Activated T-cell treated with anti-CD3 and anti-CD28 coated beads, Interleukin-2, amount 50 U/mL, for 48 hours (primary cell): ENCODE results near the gene PDZD11.
"Not testable (repeated sequence)": the region's sequence is repeated elsewhere in the genome, so short reads cannot be mapped to it uniquely, and the experiment has no call there.

Experiments
- DNase-seq, 2 experiments: peaks; one replicate each; pipeline ENCODE4 v3.0.0-alpha.2; 2020

The PDZD11 gene, protein sequence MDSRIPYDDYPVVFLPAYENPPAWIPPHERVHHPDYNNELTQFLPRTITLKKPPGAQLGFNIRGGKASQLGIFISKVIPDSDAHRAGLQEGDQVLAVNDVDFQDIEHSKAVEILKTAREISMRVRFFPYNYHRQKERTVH

DNA sequence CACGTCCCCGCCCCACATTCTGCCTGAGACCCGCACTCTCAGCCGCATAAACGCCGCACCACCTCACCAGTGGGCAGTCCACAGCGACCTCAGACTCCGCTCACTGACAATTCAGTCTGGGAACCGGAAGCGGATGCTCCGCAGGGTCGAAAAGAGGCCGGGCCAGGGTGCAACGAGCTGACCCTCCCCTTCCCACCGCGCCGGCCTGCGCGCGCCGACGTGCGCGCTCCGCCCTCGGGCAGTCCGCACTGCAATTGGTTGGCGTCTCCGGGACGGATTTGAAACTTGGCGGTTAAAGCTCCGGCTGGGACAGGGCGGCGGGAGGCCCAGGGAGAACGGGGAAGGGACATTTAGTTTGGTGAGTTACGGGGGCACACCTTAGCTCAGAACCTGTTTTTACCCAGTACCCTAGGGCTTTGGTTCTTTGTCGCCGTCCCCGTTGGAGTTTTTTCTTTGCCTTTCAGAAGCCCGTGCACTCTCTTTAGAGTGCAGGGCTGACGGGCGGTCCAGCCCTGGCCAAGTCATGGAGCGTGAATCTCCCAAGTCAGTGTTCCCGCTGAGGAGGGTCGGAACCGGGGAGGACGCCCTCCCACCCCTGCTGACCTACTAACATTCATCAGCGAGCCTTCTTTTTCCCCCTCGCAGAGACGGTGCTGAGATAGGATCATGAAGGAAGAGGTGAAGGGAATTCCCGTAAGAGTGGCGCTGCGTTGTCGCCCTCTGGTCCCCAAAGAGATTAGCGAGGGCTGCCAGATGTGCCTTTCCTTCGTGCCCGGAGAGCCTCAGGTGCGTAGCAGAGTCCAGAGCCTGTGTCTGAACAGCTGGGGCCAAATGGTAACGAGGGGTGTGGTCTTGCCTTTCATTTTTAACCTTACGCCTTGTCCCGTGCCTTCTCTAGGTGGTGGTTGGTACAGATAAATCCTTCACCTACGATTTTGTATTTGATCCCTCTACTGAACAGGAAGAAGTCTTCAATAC, at the start of gene PDZD11, which contains the start of gene KIF4A:
PDZD11 (minus strand) TSS at position 135 of the 978 bp plus-strand sequence. CDS start 586 bp downstream, outside the sequence.
KIF4A (plus strand) TSS at position 312 of the 978 bp plus-strand sequence; CDS start at position 667, 355 bp downstream.
- DNase-seq, result peak; percentile 83 to 87

DNA sequence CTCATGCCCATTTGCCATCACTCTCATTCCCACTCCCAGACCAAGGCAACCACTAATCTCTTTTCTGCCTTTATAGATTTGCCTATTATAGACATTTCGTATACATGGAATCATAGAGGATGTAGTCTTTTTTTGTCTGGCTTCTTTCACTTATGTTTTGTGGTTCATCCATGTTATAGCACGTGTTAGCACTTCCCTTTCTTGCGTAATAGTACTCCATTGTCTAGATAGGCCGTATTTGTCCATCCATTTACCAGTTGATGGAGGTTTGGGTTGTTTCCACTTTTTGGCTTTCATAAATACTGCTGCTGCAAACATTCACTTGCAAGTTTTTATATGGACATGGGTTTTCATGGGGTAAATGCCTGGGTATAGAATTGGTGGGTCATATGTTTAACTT, 48.6 kb upstream of the PDZD11 start:
- no peak for DNase-seq

DNA sequence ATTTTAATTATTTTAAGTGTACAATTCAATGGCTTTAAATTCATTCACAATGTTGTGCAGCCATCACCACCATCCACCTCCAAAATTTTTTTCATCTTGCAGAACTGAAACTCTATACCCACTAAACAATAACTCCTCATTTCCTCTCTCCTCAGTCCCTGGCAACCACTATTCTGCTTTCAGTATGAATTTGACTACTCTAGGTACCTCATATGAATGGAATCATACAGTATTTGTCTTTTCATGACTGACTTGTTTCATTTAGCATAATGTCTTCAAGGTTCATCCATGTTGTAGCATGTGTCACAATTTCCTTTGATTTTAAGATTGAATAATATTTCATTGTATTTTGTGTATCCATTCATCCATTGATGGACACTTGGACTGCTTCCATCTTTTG, 47.0 kb upstream of the PDZD11 start:
- DNase-seq, result no peak

DNA sequence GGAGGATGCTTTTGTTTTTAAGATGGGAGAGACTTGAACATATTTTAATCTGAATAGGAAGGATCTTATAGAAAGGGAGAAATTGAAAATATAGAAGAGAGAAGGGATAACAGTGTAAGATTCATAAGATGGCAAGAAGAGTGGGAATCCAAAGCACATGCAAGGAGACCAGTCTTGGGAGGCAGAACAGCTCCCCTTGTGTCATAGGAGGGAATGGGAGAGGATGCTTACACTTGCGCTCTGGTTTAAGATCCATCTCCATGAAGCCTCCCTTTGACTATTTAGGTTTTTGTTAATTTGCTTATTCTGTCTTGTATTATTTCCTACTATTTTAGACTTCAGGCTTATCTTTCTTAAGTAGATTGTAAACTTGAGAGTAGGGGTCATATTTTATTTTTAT, 42.9 kb upstream of the PDZD11 start:
- no peak for DNase-seq

DNA sequence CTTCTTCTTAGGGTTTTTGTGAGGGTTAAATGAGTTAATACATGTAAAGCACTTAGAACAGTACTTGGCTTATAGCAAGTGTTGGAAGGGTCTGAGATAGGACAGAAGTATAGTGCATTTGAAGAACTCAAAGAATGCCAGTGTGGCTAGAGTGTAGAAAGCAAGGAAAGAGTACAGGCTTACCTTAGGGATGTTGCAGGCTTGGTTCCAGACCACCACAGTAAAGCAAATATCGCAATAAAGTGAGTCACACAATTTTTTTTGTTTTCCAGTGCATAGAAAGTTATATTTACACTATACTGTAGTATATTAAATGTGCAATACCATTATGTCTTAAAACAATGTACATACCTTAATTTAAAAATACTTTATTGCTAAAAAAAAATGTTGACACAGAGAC, 41.4 kb upstream of the PDZD11 start:
- DNase-seq, result no peak

DNA sequence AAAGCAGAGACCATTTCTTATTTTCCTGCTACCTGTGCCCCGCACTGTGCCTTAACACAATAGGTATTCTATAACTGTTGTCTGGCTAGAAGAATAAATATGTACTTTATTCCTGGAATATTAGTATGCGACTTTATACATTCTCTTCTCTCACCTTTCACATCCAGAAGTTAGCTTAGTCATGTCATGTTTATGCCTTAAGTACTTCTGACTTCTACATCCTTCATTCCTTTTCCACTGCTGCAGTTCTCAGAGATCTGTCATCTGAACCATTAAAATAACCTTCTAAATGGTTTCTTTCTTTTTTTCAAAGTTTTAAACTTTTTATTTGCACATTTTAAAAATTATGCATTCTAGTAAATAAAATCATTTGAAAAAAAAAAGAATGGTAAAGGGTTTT, 34.6 kb upstream of the PDZD11 start:
- DNase-seq, result no peak

DNA sequence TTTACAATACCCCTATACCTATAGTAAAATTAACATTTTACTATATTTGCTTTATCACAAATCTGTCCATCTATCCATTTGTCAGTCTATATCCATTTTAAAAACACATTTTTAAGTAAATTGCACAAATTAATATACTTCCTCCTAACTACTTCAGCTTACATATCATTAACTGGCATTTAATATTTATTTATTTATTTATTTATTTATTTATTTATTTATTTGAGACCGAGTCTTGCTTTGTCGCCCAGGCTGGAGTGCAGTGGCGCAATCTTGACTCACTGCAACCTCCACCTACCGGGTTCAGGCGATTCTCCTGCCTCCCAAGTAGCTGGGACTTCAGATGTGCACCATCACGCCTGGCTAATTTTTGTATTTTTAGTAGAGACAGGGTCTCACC, 33.9 kb upstream of the PDZD11 start:
- DNase-seq, result not testable (repeated sequence)

DNA sequence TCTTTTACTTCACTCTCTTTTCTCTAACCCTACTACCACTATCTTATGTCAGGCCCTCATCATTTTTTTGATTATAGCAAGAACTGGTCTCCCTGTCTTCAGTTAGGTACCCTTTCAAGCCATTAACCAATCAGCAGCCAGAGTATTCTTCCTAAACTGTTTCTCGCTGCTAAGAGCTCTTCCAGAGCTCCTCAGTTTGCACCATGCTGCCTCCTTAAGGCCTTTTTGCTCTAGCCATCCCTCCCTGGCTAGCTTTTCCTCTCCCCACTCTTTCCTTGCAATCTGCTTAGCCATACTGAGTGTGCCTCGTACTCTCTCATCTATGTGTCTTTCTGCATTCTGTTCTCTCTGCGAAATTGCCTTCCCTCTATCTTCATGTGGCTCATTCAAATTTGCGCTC, 33.1 kb upstream of the PDZD11 start:
- no peak for DNase-seq

DNA sequence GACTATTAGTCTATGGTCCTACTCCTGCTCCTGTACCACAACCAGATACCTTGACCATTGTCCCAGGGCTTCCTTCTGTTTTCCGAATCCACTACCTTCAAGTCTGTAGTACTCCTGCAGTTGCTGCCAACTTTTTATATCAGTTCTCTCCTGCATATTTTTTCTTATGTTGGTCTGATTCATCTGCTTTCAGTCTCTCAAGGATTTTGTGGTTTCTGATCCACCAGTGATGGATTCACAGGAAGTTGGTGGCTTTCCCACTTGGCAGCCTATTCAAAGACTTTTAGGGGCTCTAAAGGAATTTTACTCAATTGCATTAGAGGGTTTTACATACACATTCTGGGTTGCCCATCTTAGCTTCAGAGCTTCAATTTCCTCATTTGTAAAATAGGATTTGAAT, 23.8 kb upstream of the PDZD11 start:
- no peak for DNase-seq

DNA sequence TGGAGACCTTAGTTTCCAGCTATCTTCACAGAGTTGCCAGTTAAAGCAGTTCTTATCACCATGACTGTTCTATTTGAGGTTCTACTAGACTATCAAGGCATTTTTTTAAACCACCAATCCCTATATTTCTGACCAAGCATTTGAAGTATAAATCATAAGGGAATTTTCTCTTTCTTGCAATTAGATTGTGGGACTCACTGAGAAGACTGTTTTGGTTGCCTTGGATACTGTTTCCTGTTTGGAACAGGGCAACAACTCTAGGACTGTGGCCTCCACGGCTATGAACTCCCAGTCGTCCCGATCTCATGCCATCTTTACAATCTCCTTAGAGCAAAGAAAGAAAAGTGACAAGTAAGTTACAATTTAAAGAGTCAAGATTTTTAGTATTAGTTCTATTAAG, 12.0 kb upstream of the PDZD11 start:
- no peak for DNase-seq

DNA sequence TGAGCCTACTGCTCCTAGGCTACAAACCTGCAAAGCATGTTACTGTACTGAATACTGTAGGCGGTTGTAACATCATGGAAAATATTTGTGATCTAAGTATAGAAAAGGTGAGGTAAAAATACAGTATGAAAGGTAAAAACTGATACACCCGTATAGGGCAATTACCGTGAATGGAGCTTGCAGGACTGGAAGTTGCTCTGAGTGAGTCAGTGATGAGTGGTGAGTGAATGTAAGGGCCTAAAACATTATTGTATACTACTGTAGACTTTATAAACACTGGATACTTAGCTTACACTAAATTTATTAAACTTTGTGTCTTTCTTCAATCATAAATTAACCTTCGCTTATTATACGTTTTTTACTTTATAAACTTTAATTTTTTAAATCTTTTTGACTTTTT, 3.9 kb upstream of the PDZD11 start:
- no peak for DNase-seq

DNA sequence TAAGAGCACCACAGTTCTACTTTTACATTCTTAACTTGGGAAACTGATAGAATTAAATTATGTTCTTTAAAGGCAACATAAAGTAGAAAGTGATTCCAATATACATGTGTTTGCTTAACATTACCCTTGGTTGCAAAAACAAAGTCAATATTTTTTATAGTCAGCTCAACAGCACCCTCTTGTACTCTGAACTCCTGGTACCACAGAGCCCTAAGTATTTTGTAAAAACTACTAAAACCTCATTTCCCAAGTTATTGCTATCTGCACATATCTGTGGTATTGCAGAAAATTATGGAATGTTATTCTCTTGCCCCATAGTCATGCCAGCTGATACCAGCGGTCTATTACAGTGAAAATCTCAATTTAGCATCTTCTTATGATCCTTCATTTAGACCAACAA, 3.1 kb upstream of the PDZD11 start:
- DNase-seq, result no peak

DNA sequence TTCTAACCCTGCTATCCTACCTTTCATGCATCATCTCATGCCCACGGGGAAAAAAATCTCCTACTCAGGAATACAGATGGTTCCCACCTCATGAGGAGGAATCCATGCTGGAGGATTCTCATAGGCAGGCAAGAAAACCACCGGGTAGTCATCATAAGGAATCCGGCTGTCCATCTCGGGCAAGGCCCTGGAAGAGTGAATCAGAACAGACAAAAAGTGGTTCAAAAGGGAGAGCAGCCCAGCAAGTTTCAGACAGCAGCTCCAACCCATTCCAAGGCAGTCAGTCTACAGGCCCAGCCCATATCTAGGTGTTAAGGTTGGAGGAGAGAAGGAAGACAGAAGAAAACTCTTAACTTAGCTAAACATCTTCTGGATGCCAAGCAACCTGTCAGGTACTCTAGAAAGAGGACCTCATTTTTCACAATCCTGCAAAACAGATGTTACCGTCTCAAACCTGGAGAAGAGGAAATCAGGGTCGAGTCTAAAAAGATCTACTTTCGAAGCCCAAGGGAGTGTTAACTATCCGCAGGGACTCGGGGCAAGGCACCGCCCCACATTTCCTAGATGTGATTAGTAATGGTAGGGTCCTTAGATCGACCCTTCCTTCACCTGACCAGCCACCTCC, 447 bp downstream of the PDZD11 start:
- no peak for DNase-seq

DNA sequence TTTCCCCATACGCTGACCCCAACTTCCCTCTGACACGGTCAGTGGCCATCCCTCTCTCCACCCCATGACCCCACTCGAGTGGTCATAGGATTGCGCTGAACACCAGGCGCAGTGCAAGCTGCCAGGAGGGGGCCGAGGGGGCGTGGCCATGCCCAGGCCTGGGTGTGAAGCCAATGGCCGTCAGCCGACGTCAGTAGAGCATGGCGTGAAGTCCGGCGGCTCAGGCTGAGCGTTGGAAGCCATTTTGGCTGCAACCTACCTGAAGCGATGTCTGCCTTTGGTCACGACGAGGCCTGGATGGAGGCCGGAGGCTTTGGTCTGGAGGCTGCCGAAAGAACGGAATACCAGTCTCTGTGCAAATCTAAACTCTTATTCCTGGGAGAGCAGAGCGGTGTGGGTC, 7.8 kb downstream of the PDZD11 start, which contains the start of gene RAB41:
RAB41 (plus strand) TSS at position 222 of the 400 bp plus-strand sequence; CDS start at position 268, 46 bp downstream.
- DNase-seq, result no peak

DNA sequence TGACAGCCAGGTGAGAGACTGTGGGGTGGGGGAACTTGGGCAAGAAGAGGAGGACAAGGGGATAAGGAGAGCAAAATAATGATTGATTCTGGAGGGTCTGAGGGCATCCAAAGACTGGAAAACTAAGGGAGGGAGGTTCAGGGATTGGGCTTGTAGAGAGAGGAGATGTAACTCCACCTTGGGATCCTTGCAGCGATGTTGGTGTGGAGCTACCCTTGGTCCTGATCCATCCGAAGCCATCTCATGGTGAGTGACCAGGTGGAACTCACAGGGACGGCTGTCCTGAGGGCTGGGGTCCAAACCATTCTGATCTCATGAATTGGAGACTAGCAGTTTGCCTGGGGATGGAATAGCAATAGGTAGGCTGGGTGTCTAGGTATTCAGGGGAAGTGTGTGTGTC, 9.2 kb downstream of the PDZD11 start:
- DNase-seq, result no peak

DNA sequence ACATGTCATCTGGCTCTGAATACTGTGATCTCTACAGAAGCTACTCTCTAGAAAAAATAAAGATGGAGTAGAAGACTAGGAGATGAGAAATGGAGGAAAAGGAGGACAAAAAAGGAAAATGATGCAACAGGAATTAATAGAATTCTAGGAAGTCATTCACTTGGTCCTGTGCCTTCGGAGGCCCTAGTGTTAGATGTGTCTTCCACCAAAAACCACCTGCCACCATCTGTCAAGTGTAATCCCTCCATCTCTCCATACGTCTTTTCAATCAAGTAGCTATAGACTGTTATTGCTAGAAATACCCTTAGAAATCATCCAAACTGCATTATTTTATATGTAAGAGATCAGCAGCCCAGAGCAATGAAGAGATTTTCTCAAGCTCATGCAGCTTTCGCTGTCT, 10.6 kb downstream of the PDZD11 start:
- DNase-seq, result no peak

DNA sequence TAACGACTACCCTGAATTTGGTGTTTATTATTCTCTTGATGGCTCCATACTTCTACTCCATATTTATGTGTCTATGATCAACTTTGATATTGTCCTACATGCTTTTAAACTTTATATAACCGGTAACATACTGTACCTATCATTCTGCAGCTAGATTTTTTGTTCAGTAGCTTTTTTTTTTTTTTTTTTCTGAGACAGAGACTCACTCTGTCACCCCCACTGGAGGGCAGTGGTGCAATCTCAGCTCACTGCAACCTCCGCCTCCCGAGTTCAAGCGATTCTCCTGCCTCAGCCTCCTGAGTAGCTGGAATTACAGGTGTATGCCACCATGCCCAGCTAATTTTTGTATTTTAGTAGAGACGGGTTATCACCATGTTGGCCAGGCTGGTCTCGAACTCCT, 15.7 kb downstream of the PDZD11 start:
- DNase-seq, result not testable (repeated sequence)

DNA sequence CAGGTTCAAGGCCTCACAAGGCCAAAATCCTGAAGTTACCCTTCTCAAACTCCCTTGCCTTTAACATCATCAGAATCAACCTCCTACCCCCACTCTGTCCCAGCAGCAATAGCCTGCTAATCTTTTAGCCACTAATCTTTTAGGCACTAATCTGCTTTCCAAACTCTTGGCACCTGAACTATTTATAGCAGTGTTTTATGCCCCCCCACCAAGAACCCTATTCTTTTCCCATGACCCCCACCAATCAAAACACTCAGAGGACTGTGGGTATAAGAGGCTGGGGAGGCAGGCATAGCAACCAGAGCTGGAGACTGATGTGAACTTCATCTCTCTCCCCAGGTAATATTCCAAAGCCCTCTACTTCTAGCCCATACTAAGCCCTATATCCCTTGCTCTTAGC, 21.7 kb downstream of the PDZD11 start, which contains the start of gene ARR3:
ARR3 (plus strand) TSS at position 301 of the 400 bp plus-strand sequence. CDS start 1,052 bp downstream, outside the sequence.
- DNase-seq, result no peak

DNA sequence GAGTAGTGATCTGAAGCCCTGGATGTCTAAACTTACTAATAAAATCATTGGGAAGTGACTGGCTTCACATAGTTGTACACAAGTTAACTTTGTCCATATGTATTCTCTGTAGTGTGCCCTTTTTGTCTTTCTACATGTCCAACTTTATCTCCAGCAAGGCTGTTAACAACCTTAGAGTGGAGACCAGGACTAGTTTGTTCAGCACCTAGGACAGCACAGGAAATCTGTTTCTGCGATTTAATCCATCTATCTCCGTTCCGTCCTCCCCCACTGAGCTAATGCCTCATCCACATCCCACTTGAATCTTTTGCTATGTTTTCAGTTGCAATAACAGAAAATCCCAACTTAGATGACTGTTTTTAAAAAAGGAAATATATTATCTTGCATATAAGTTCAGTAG, 24.9 kb downstream of the PDZD11 start:
- no peak for DNase-seq

DNA sequence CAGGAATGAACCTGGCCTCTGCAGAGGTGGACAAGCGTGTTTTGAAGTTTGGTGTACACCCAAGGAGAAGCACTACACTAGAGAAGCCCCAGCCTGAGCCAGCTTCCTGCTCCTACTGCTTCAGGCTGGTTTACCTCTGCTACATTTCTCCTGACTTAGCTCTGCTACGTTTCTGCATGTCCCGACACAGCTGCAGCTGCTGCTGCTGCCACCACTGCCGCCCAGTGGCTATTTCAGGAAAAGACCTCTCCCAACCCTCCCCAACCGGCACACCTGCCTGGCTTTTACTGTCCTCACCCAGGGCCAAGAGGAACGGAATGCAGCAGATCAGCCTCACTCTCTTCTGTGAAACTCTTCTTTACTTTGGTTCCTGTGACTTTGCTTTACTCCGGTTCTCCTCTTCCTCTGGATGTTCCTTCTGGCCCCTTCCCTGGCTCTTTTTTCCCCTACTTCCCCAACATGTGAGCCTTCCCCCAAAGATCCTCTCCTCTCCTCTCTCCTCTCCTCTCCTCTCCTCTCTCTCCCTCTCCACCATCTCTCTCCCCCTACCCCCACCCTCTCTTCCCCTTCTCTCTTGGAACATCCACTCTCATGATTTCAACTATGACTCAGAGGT, 26.7 kb downstream of the PDZD11 start:
- DNase-seq, result peak; percentile 55 to 70

DNA sequence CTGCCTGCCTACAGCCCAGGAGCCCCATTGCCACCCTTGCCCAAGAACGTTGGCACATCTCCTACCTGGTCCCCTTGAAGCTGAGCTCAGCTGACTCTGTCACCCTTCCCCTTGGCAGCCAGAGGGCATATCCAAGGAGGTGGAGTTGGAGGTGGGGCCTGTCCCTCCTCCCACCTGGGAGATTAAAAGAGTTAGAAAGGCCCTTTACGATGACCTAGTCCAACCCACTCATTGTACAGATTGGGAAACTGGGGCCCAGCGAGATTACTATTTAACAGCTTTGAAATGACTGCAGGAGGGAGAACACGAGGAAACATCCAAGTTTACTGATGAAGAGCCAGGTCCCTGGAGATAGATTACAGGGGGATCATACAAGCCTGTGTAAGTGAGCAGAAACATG, 29.6 kb downstream of the PDZD11 start, which contains the start of gene P2RY4:
P2RY4 (minus strand) TSS at position 101 of the 400 bp plus-strand sequence. CDS start 580 bp downstream, outside the sequence.
- DNase-seq, result no peak

DNA sequence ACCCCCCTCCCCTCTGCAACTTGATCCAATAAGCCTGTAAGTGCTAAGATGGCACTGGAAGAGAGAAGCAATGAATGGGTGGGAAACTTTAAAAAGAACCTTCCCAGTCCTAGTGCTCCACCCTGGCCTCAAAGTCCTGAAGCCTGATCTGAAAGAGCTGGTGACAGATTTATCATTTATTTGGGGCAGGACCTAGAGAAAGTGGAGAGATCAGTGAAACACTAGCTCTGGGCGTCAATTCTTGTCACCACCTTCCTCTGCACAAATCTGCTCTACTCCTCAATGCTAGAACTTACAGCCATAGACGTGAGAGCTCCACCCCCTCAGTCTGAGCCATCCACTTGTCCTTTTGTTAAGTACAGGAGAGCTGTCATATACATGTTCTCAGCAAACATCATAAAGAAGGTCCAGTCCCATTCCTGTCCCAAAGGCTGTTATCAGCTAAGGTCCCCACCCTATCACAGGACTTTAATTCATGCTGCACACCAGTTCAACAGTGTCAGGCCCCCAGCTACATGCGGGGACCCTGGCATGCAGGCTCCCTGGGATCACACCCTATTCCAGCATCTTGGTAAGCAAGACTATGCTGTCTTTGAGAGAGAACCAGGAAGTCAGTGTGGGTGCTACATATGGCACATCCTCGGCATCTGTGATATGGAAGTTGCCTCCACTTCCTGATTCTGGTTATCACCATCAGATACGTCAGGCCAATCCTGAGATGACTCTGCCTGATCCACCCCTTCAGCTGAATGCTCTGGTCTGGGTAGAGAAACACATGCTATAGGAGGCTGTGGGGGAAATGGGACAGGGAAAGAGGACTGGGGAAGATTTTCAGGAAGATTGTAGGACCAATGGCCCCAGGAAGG, 32.1 kb downstream of the PDZD11 start:
- no peak for DNase-seq
